ENCODE measurements around the gene ABAT.
"Not testable (repeated sequence)": the region's sequence is repeated elsewhere in the genome, so short reads cannot be mapped to it uniquely, and the experiment has no call there.

The ABAT gene

GRCh38 chr16:8751481-8752311, 77.3 kb downstream of the ABAT start:
- DNase-seq: peak; percentile 89

GRCh38 chr16:8752706-8753105, 78.3 kb downstream of the ABAT start:
- DNase-seq: no peak

DNA sequence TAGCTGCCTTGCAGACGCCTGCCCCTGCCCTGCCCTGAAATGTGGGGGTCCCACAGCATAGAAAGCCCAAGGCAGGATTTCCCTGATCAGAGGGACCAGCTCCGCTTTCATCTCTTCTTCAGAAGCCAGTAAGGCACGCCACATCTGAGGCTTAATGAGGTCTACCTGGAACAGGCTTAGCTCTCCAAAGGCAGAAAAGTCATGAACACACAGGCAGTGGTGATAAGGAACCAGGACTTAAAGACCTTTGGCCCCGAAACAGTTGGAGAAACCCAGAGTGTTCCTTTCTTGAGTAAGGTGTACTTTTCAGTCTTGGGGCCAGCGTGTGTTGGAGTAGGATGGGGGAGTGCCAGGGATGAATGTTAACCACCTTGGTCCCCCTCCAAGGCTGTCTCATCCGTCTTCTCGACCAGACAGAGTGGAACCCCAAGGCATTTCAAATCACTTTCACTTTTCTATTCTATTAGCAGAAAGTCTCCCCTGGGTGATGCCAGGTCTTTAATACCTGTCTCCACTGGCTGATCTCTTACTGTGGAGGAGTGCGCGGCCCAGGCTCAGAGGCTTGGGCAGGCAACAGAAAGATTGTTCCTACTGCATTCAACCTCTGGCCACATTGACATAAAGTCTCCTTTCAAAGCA, 79.1 kb downstream of the ABAT start:
- no peak for DNase-seq

DNA sequence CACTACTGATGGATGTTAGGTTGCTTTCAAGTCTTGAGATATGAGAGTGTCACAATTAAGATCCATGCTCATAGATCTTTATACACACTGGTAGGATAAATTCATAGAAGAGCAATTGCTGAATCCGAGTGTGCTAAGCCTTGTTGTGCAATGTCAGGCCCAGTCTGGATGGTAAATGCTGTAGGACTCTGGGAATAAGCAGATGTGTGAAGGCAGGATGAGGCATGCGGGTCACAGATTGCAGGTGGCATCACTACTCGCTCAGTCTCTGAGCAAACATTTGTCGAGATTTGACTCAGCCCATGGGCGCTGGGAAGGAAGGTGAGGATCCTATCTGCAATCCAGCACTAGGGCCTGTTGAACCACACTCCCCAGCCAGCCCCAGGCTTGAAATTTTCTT, 82.3 kb downstream of the ABAT start:
- no peak for DNase-seq

DNA sequence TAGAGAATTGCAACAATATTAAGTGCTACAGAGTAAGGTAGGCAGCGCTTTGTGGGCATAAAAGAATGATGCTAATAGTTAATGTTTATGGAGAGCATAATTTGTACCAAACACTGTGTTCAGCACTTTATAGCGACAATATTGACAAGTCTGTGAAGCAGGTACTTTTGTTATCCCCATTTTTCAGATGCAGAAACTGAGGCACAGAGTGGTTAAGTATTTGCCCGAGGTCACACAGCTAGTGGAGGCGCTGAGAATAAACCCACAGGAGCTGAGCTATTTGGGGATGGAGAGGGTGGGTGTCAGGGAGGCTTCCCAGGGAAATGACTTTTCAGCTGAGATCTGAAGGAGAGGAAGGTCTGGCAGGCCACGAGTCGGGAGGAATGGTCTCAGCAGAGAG, 83.6 kb downstream of the ABAT start:
- DNase-seq: no peak

DNA sequence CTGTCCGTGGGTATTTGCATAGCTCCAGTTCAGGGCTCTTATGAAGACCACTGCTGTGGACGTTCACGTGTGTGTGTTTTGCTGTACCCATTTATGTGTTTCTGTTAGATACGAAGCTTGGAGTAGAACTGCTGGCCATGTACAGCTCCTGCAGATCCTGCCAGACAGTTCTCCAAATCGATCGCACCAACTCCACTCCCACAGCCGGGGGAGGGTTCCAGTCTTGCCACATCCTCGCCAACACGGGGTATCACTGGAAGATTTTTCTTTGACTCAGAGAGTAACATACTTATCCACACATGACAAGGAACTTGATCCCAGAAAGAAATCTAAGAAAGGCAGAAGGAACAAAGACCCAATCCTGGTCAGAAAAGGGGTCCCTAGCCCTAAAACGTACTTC, 85.6 kb downstream of the ABAT start:
- no peak for DNase-seq

DNA sequence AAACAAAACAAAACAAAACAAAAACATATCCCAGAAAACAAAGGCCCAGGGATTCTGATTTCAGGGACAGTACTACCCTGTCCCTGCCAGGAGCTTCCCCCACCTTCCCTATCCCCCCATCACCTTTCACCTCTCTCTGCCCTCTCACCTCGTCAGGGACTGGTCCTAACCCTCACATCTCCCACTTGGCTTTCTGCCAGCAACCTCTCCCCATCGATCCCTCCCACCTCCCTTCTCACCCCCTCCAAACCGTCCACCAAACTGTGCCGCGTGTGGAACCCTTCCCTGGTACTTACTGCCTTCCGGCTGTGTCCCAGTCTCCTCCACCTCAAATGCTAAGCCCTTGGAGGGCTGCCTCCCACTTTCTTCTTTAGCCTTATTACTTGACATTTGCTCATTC, 86.7 kb downstream of the ABAT start:
- no peak for DNase-seq

GRCh38 chr16:8762254-8762653, 87.8 kb downstream of the ABAT start:
- no peak for DNase-seq

- DNase-seq: no peak
Measured at GRCh38 chr16:8763083-8763482, 88.7 kb downstream of the ABAT start.

GRCh38 chr16:8763899-8764298, 89.5 kb downstream of the ABAT start:
- DNase-seq: no peak

- no peak for DNase-seq
Measured at GRCh38 chr16:8764525-8765250, 90.3 kb downstream of the ABAT start.

GRCh38 chr16:8767176-8767575, 92.8 kb downstream of the ABAT start:
- DNase-seq: no peak

DNA sequence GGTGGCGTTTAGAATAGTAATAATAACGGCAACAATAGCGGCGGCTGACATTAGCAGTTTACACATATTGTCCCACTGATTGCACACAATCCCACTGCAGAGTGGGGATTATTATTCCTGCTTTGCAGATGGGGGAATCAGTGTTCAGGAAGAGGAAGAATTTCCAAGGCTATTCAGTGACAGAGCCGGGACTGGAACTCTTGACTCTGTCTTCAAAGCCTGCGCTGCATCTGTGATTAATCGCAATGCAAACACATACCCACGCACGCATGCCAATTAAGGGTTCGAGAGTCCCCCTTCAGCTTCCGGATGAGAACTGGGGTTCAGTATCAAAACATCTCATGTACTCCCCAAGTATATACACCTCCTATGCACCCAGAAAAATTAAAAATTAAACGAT, 93.9 kb downstream of the ABAT start:
- no peak for DNase-seq

GRCh38 chr16:8768692-8769091, 94.3 kb downstream of the ABAT start:
- DNase-seq: no peak

GRCh38 chr16:8773537-8773936, 99.1 kb downstream of the ABAT start:
- no peak for DNase-seq

GRCh38 chr16:8774208-8774607, 99.8 kb downstream of the ABAT start:
- DNase-seq: no peak

DNA sequence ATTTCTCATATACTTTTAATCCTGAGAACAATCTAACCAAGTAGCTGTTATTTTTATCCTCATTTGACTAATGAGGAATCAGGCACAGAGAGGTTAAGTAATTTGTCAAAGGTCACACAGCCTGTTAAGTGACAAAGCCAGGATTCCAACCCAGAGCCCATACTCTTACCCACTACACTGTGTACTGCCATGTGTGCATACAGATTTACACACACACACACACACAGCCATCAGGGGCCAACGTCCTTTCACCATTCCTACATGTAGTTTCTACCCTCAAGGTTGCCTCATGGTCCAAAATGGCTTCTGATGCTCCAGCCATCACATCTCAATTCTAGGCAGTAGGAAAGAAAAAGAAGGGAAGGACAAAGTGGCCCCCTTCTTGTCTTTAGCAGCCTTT, 100.9 kb downstream of the ABAT start:
- DNase-seq: no peak

DNA sequence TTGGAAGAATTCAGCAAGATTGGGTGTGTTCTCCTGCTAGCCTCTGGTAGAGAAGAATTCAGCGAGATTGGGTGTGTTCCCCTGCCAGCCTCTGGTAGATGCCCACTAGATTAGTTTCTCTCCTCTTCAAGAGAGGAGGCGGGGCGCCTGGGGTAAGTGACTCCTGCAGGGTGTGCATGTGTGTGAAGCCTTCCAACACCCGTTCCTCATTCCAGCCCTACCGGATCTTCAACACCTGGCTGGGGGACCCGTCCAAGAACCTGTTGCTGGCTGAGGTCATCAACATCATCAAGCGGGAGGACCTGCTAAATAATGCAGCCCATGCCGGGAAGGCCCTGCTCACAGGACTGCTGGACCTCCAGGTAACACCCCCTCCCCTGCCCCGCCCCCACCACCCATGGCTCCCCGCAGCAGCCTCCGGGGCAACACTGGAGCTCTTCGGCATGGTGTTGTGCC, 101.7 kb downstream of the ABAT start:
- no peak for DNase-seq

GRCh38 chr16:8777217-8777616, 102.8 kb downstream of the ABAT start:
- DNase-seq: no peak

DNA sequence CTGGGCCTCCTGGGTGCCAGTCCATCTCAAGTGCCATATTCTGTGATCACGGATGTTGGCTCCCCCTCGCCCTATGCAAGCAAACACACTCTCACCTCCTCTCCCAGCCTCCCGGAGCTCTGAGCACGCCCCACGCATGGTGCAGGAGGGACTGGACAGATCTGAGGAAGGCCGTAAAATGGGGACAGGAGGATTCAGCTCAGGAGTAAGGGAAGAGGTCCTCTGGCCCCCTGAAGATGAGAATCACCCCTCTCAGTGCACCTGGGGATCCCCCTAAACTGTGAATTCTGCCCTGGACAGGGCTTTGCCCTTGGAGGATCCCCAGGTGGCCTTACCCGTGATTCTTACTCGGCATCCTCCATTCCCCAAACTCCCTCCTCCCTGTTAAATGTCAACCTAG, 107.4 kb downstream of the ABAT start:
- no peak for DNase-seq

DNA sequence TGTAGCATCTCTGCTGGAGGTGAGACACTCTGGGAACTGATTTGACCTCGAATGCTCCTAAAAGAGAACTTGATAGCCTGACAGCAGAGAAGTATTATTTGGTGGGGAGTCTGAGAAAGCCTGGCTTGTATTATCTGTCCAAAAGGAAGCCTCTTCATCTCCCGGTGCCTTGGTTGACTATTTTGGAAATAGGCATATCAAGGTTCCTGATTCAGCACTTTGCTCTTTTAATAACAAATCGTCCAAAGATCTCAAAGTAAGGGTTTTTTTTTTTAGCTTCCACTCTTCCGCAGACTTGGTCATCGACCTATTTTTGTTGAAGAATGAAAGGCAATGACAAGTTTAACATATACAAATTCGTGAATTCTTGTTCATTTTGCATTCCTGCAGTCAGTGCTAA, 108.3 kb downstream of the ABAT start:
- DNase-seq: no peak

GRCh38 chr16:8785408-8785807, 111.0 kb downstream of the ABAT start:
- no peak for DNase-seq

DNA sequence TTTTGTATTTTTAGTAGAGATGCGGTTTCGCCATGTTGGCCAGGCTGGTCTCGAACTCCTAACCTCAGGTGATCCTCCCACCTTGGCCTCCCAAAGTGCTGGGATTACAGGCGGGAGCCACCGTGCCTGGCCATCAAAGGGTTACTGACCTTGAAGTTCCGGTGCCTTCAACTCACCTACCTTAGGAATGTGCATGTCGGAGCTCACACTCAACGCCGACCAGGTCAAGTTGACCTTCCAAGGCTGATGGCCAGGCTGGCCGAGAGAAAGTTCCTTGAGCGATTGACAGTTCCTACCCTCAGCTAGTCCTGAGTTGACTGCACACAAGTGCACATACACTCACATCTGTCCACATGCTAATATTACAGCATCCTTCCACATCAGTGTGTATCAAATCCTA, 111.9 kb downstream of the ABAT start:
- not testable (repeated sequence) for DNase-seq

- DNase-seq: no peak
Measured at GRCh38 chr16:8788578-8789172, 114.3 kb downstream of the ABAT start.

All from fibroblast of skin of right quadriceps (primary cell).